HCT116 (cell line): ENCODE data around the gene IPO11.

Experiments
- EGR1 ChIP-seq: IDR thresholded peaks from 2 replicates; pipeline ENCODE4 v1.6.1; 2012; ENCODE audit warnings: low read depth
- EZH2 ChIP-seq: fragments of 200-600 bp; sonication (generic); IDR thresholded peaks from 2 replicates; pipeline ENCODE4 v1.6.1; 2017; ENCODE audit warnings: antibody characterized with exemption, mixed run types
- FOSL1 ChIP-seq: IDR thresholded peaks from 2 replicates; pipeline ENCODE4 v1.6.1; 2012; ENCODE audit warnings: low read depth
- JUND ChIP-seq: IDR thresholded peaks from 2 replicates; pipeline ENCODE4 v1.6.1; 2012
- POLR2A ChIP-seq: IDR thresholded peaks from 2 replicates; pipeline ENCODE4 v1.7.0; 2011; ENCODE audit warnings: borderline replicate concordance; ENCODE audit not compliant: insufficient read depth, insufficient read length; ENCODE audit errors: extremely low read depth
- SP1 ChIP-seq: IDR thresholded peaks from 2 replicates; pipeline ENCODE4 v1.6.1; 2012; ENCODE audit warnings: low read depth
- TCF7L2 ChIP-seq: IDR thresholded peaks from 2 replicates; pipeline ENCODE4 v1.7.0; 2011; ENCODE audit warnings: borderline replicate concordance, inconsistent platforms; ENCODE audit not compliant: insufficient read depth, insufficient read length; ENCODE audit errors: extremely low read depth
- YY1 ChIP-seq: IDR thresholded peaks from 2 replicates; pipeline ENCODE4 v1.6.1; 2011; ENCODE audit warnings: low read length, low read depth, moderate library complexity, mild to moderate bottlenecking; ENCODE audit not compliant: insufficient replicate concordance; ENCODE audit errors: extremely low read depth
- TF ChIP-seq, protein P1 (sequence below), 3 experiments: fragments of 200-600 bp in 1 of 3; sonication (generic) in 1 of 3; IDR thresholded peaks in 2 of 3; conservative IDR thresholded peaks in 1 of 3; 2 replicates each; pipeline ENCODE4 v1.5.1; 2012 to 2017; ENCODE audit warnings: low read depth in 2 of 3, low read length in 2 of 3, antibody characterized with exemption in 1 of 3, borderline replicate concordance in 1 of 3, control low read depth in 1 of 3, mild to moderate bottlenecking in 1 of 3, mixed read lengths in 1 of 3, mixed run types in 1 of 3, moderate library complexity in 1 of 3; ENCODE audit not compliant: insufficient read depth in 1 of 3
- TF ChIP-seq, protein P2 (sequence below): IDR thresholded peaks from 2 replicates; pipeline ENCODE4 v1.6.1; 2012

DNA sequence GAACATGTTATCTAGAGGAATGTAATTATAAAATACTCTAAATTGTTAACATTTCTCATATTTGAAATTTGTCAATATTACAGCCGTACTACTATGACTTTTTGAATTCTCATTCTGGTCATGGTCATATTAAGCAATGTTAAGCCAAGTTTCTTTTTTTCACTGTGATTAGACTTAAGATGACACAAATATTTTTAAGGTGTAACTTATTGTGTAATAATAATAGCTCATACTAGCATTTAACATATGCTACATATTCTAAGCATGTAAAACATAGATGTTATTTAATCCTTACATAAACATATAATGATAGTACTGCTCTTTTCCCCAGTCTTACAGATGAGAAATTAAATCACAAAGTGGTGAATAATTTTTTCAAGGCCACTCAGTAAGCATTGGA is 130.2 kb downstream of the IPO11 start:
- TF ChIP-seq TCF7L2 (no peak), EZH2 (no peak), JUND (no peak), YY1 (no peak), FOSL1 (no peak), POLR2A (no peak), EGR1 (no peak), SP1 (no peak)
- TF ChIP-seq, protein P1, sequence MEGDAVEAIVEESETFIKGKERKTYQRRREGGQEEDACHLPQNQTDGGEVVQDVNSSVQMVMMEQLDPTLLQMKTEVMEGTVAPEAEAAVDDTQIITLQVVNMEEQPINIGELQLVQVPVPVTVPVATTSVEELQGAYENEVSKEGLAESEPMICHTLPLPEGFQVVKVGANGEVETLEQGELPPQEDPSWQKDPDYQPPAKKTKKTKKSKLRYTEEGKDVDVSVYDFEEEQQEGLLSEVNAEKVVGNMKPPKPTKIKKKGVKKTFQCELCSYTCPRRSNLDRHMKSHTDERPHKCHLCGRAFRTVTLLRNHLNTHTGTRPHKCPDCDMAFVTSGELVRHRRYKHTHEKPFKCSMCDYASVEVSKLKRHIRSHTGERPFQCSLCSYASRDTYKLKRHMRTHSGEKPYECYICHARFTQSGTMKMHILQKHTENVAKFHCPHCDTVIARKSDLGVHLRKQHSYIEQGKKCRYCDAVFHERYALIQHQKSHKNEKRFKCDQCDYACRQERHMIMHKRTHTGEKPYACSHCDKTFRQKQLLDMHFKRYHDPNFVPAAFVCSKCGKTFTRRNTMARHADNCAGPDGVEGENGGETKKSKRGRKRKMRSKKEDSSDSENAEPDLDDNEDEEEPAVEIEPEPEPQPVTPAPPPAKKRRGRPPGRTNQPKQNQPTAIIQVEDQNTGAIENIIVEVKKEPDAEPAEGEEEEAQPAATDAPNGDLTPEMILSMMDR (IDR thresholded peaks at IDR 0.05 in 2 of 3, conservative IDR thresholded peaks at IDR 0.05 in 1 of 3; ENCODE audit: borderline replicate concordance in 1 of 3, insufficient read depth in 1 of 3, low read depth in 2 of 3, low read length in 2 of 3), result no peak
- TF ChIP-seq, protein P2, sequence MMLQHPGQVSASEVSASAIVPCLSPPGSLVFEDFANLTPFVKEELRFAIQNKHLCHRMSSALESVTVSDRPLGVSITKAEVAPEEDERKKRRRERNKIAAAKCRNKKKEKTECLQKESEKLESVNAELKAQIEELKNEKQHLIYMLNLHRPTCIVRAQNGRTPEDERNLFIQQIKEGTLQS, result no peak
